ENCODE data around the gene AKAP11.

DNA sequence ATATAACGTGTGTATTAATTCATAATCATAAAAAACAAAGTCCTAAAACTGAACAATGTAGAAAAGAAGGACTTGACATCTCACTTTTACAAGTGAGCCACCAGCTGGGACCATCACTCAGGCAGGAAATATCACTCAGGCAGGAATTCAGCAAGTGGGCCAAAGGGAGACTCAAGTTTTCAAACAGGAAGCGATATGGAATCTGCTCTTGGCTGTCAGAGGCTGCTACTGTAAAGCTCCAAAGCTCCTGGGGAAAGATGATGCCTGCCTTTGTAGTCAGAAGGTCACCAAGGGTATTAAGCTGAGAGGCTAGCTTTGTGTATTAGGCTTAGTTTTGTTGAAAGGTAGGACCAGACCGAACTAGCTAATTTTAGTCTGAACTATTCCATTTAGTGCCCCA is 5.5 kb upstream of the AKAP11 start:
- no peak for TF ChIP-seq EZH2 (IDR thresholded peaks at IDR 0.05; ENCODE audit: borderline replicate concordance, low read depth, low read length, severe bottlenecking)
- no peak for TF ChIP-seq CTCF (IDR thresholded peaks at IDR 0.05; ENCODE audit: borderline replicate concordance, extremely low read depth, low read length, poor library complexity, severe bottlenecking)

Measured in DND-41 (cell line).